Activated T-helper 2 cell treated with anti-CD3 and anti-CD28 coated beads, Interferon-gamma antibody, Interleukin-2, Interleukin-4, amounts not matched to agents 10 μg/mL and 5 μg/mL and 100 μg/mL, durations not matched to agents 14 hours and 24 hours and 36 hours (primary cell): Measurements from ENCODE around the gene UBB. TPM values are rescaled to one million over a fixed set of nuclear protein-coding genes. Genes with fewer than 3 reads are reported as not detected.

Experiments used
- DNase-seq: peaks from one replicate; pipeline ENCODE4 v3.0.0; 2021; ENCODE audit warnings: low spot score
- H3K27ac Mint-ChIP-seq: one replicate; pipeline ENCODE4 v1.8.0; 2021; ENCODE audit warnings: mixed read lengths
- H3K27me3 Mint-ChIP-seq: one replicate; pipeline ENCODE4 v1.8.0; 2021; ENCODE audit warnings: low read depth, mixed read lengths
- H3K36me3 Mint-ChIP-seq: one replicate; pipeline ENCODE4 v1.8.0; 2021; ENCODE audit warnings: low read depth, mixed read lengths
- H3K4me1 Mint-ChIP-seq: one replicate; pipeline ENCODE4 v1.8.0; 2021; ENCODE audit warnings: low read depth, mixed read lengths
- H3K4me3 Mint-ChIP-seq: one replicate; pipeline ENCODE4 v1.8.0; 2021; ENCODE audit warnings: low read depth, mild to moderate bottlenecking, moderate library complexity, mixed read lengths
- H3K9me3 Mint-ChIP-seq: one replicate; pipeline ENCODE4 v1.8.0; 2021; ENCODE audit warnings: mixed read lengths
- intact Hi-C: fragments of 100-400 bp; cut with micrococcal nuclease; formaldehyde crosslinking; loops from one replicate; pipeline ENCODE4 v1.15.1; 2023
- total RNA-seq: library from RNA; stranded (reverse); gene quantifications from 2 replicates; pipeline ENCODE4 v1.2.3, GENCODE V29; 2022

Gene UBB
- total RNA-seq = 1,784 and 1,798 TPM in 2 replicates

- H3K27me3 Mint-ChIP-seq = no peaks in the 10 kb centered on the region
- peak within 1 kb of the TSS; percentile 92 for H3K27ac Mint-ChIP-seq
- peak; percentile 95 for DNase-seq
- intact Hi-C loops = loop anchor here (1.0 to 5.0 kb wide), 5 partner anchors 35 to 382 kb away; partner anchors contain the start of genes TTC19 and ZSWIM7
- H3K4me3 Mint-ChIP-seq = peak within 1 kb of the TSS; percentile 96
- H3K36me3 Mint-ChIP-seq = peaks cover 38% of the 10 kb centered on the region
- no peaks in the 10 kb centered on the region for H3K9me3 Mint-ChIP-seq
- H3K4me1 Mint-ChIP-seq = peaks cover 30% of the 10 kb centered on the region
Observed at GRCh38 chr17:16380640-16381495, at the start of gene UBB. Gene UBB, plus strand, starts transcription at chr17:16381091. Its CDS starts 817 bp downstream, at chr17:16381908.

DNA sequence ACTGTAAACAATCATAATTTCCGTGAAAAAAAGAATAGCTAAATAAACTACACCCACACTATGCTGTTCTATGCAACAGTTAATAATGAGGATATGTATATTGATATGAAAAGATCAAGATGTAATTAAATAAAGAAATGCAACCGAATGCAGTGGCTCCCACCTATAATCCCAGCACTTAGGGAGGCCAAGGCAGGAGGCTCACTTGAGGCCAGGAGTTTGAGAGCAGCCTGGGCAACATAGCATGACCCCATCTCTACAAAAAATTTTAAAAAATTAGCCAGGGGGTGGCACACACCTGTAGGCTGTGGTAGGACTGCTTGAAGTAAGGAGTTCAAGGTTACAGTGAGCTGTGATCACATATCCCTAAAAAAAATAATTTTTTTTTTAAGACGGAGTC lies 42.5 kb upstream of the UBB start:
- H3K27ac Mint-ChIP-seq = no peak overlapping the region
- intact Hi-C loops = no loop called here
- H3K27me3 Mint-ChIP-seq = no peaks in the 10 kb centered on the region
- DNase-seq = no peak
- no peaks in the 10 kb centered on the region for H3K9me3 Mint-ChIP-seq
- no peaks in the 10 kb centered on the region for H3K4me1 Mint-ChIP-seq
- H3K36me3 Mint-ChIP-seq = peaks cover 12% of the 10 kb centered on the region
- H3K4me3 Mint-ChIP-seq = no peak overlapping the region

DNA sequence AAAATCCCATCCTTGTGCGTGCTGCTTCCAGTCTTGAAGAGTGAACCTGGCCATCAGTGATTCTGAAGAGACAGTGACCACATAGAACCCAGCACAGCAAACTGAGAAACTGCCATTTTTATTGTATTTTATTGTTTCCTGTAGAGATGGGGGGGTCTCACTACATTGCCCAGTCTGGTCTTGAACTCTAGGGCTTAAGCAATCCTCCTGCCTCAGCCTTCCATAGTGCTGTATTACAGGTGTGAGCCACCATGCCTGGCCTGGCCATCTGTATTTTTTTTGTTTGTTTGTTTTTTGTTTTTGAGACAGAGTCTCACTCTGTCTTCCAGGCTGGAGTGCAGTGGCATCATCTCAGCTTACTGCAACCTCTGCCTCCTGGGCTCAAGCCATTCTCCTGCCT lies 41.5 kb upstream of the UBB start:
- Mint-ChIP-seq H3K36me3 (peaks cover 21% of the 10 kb centered on the region), H3K27ac (no peak overlapping the region), H3K4me1 (no peaks in the 10 kb centered on the region), H3K4me3 (no peak overlapping the region), H3K9me3 (no peaks in the 10 kb centered on the region), H3K27me3 (no peaks in the 10 kb centered on the region)
- DNase-seq = no peak
- intact Hi-C loops = no loop called here

DNA sequence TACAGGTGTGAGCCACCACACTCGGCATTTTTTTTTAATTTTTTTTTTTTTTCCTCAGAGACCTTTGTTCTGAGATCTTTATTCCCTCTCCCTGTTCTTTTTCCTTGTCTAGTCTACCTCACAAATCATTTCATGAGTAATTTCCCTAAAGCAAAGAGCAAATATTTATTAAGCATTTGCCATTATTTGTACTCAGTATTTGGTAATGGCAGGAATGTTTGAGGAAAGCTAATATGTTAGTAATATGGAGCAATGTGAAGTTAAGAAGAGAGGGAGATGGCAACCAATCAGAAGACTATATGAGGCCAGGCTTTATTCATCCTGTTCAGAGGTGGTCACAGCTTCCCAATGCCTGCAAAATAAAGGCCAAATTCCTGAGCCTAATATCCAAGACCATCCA lies 40.9 kb upstream of the UBB start:
- DNase-seq = no peak
- intact Hi-C loops = no loop called here
- Mint-ChIP-seq H3K36me3 (peaks cover 22% of the 10 kb centered on the region), H3K27ac (no peak overlapping the region), H3K9me3 (no peaks in the 10 kb centered on the region), H3K4me1 (no peaks in the 10 kb centered on the region), H3K4me3 (no peak overlapping the region), H3K27me3 (no peaks in the 10 kb centered on the region)

DNA sequence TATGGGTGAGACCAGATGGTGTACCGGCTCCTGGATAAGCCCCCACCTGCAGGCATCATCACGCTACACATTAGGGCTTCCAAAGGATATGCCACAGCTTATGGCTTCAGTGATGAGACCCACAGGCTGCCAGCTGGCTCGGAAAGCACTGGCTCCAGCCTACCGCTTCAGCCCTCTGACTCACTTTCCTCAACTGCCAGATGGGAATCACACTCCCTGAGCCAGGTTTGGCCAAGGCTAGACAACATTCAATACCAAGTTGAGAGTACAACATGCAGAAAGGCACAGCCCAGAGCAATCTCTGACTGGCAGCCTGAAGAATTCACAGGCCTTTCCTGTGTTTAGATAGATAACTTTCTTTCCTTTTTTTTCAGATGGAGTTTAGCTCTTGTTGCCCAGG lies 37.9 kb upstream of the UBB start:
- no peak overlapping the region for H3K27ac Mint-ChIP-seq
- peaks cover 28% of the 10 kb centered on the region for H3K36me3 Mint-ChIP-seq
- intact Hi-C loops = no loop called here
- no peak for DNase-seq
- no peaks in the 10 kb centered on the region for H3K9me3 Mint-ChIP-seq
- H3K27me3 Mint-ChIP-seq = no peaks in the 10 kb centered on the region
- H3K4me1 Mint-ChIP-seq = no peaks in the 10 kb centered on the region
- no peak overlapping the region for H3K4me3 Mint-ChIP-seq

DNA sequence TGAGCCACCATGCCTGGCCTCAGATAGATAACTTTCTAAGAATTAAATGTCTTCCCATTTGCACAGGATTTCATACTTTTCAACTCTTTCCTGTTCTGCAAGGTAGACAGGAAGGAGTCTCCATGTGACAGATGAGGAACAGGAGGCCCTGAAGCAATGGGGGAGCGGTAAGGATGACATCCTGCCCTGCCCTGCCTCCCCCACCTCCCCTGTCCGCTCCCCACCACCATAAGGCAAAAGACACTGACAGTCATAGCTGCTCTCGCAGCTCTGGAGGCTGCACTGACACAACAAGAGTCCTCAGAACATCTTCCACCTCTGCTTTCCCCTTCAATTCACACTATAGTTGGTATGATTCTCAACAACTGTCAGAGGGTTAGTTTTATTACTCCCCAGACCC lies 37.3 kb upstream of the UBB start:
- H3K4me3 Mint-ChIP-seq = no peak overlapping the region
- no peak overlapping the region for H3K27ac Mint-ChIP-seq
- intact Hi-C loops = no loop called here
- no peaks in the 10 kb centered on the region for H3K27me3 Mint-ChIP-seq
- peaks cover 28% of the 10 kb centered on the region for H3K36me3 Mint-ChIP-seq
- H3K9me3 Mint-ChIP-seq = no peaks in the 10 kb centered on the region
- H3K4me1 Mint-ChIP-seq = no peaks in the 10 kb centered on the region
- no peak for DNase-seq

DNA sequence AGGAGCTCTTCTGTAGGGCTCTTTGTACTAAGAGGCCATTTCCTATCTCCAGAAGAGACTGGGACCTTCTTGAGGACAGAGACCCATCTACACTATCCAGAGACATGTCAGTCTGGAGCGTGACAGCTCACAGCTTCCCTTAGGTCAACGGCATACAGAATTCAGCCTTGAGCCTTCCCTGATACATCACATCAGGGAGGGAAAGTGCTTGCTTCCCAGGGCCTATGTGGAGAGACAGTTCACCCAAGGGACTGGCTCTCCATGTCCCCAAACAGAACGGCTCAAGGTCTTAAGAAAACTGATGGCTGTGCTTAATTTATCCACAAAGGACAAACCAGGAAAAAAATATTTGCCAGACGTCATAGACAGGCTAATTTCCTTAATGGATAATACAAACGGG lies 35.3 kb upstream of the UBB start:
- no peaks in the 10 kb centered on the region for H3K4me1 Mint-ChIP-seq
- peaks cover 38% of the 10 kb centered on the region for H3K36me3 Mint-ChIP-seq
- no peak overlapping the region for H3K27ac Mint-ChIP-seq
- no peak for DNase-seq
- H3K27me3 Mint-ChIP-seq = no peaks in the 10 kb centered on the region
- no peak overlapping the region for H3K4me3 Mint-ChIP-seq
- no peaks in the 10 kb centered on the region for H3K9me3 Mint-ChIP-seq
- intact Hi-C loops = no loop called here

DNA sequence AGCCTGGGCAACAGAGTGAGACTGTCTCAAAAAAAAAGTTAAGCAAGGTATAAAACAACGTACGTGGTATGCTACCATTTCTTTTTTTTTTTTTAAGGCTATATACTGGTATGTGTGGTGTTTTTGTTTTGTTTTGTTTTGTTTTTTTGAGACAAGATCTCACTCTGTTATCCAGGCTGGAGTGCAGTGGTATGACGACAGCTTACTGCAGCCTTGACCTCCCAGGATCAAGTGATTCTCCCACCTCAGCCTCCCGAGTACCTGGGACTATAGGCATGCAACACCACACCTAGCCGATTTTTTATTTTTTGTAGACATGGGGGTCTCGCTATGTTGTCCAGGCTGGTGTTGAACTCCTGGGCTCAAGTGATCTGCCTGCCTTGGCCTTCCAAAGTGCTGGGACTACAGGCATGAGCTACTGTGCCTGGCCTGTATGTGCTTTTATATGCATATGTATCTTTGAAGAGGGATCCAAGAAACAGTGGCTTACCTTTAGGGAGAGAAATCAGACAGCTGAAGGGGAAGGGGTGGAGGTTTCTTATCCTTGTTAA lies 34.1 kb upstream of the UBB start:
- Mint-ChIP-seq H3K36me3 (peaks cover 39% of the 10 kb centered on the region), H3K4me1 (peaks cover 6% of the 10 kb centered on the region), H3K4me3 (no peak overlapping the region), H3K27ac (no peak overlapping the region), H3K9me3 (no peaks in the 10 kb centered on the region), H3K27me3 (no peaks in the 10 kb centered on the region)
- no peak for DNase-seq
- intact Hi-C loops = no loop called here

DNA sequence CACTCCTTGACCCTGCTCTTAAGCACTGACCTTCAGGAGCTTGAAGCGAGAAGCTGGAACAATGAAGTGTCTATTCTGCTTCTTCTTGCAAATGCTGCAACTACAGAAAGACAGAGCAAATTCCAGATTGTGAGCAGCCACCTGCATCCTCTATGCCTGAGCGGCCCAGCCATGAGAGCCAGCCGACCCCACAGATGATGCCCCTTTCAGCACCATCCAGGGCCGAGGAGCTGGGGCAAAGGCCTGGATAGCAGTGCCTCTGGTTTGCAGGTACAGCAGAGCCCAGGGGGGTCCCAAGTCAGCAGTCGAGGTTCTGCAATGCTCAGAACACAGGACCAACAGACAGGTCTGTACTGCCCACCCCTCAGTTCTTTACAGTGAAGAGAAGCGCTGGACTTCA lies 32.3 kb upstream of the UBB start:
- Mint-ChIP-seq H3K27ac (no peak overlapping the region), H3K27me3 (peaks cover 1% of the 10 kb centered on the region), H3K36me3 (peaks cover 34% of the 10 kb centered on the region), H3K4me3 (no peak overlapping the region), H3K9me3 (no peaks in the 10 kb centered on the region), H3K4me1 (peaks cover 13% of the 10 kb centered on the region)
- intact Hi-C loops = no loop called here
- DNase-seq = no peak

- no peak overlapping the region for H3K4me3 Mint-ChIP-seq
- intact Hi-C loops = no loop called here
- peaks cover 27% of the 10 kb centered on the region for H3K36me3 Mint-ChIP-seq
- peaks cover 5% of the 10 kb centered on the region for H3K27me3 Mint-ChIP-seq
- DNase-seq = no peak
- no peaks in the 10 kb centered on the region for H3K9me3 Mint-ChIP-seq
- H3K27ac Mint-ChIP-seq = no peak overlapping the region
- peaks cover 17% of the 10 kb centered on the region for H3K4me1 Mint-ChIP-seq
Observed at GRCh38 chr17:16349431-16349830, 31.5 kb upstream of the UBB start.

- H3K27ac Mint-ChIP-seq = no peak overlapping the region
- H3K9me3 Mint-ChIP-seq = no peaks in the 10 kb centered on the region
- H3K27me3 Mint-ChIP-seq = peaks cover 9% of the 10 kb centered on the region
- H3K36me3 Mint-ChIP-seq = peaks cover 24% of the 10 kb centered on the region
- intact Hi-C loops = loop anchor here (2.0 to 10.0 kb wide), 2 partner anchors 65 to 137 kb away; partner anchors contain the start of genes NCOR1 and PIGL
- DNase-seq = no peak
- H3K4me3 Mint-ChIP-seq = peak overlapping the region; percentile 97
- H3K4me1 Mint-ChIP-seq = peaks cover 17% of the 10 kb centered on the region
Observed at GRCh38 chr17:16351831-16352230, 29.1 kb upstream of the UBB start.

- Mint-ChIP-seq H3K4me3 (peak overlapping the region; percentile 97), H3K9me3 (no peaks in the 10 kb centered on the region), H3K4me1 (peaks cover 17% of the 10 kb centered on the region), H3K27ac (peak overlapping the region; percentile 9), H3K27me3 (peaks cover 12% of the 10 kb centered on the region), H3K36me3 (peaks cover 23% of the 10 kb centered on the region)
- intact Hi-C loops = loop anchor here (2.0 to 10.0 kb wide), 2 partner anchors 65 to 137 kb away; partner anchors contain the start of genes NCOR1 and PIGL
- DNase-seq = peak; percentile 17
Observed at GRCh38 chr17:16352303-16352666, 28.6 kb upstream of the UBB start.

DNA sequence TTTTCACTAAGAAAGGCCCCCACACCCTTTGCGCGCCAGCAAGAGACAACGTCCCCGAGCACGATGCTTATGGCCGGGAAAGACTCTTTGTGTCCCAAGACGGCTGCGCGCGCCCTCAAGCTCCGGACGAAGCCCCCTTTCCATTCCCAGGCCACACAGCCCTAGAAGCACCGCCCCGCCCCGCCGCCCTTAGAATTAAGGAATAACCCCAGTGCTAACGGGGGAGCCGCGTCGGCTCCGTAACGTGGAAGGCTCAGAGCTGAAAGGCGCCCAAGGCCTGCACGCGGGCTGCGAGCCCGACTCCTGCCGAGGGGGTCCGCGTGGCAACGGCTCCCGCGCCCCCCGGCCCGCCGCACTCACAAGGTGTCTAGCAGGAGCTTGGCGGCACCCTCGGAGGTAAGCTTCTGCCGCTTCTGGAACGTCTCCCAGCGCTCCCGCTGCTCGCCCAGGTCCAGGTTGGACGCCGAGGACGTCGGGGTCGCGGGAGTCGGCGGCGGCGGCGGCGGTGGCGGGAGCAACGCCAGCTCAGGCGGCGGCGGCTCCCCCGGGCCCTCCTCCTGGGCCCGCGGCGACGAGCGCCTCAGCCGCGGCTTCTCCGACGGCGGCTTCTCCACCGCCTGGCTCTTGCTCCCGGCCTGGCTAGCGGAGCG lies 28.1 kb upstream of the UBB start:
- peak; percentile 10 for DNase-seq
- peak overlapping the region; percentile 97 for H3K4me3 Mint-ChIP-seq
- H3K36me3 Mint-ChIP-seq = peaks cover 20% of the 10 kb centered on the region
- H3K9me3 Mint-ChIP-seq = no peaks in the 10 kb centered on the region
- H3K27me3 Mint-ChIP-seq = peaks cover 12% of the 10 kb centered on the region
- intact Hi-C loops = loop anchor here (2.0 to 10.0 kb wide), 2 partner anchors 66 to 138 kb away; partner anchors contain the start of genes NCOR1 and PIGL
- peaks cover 17% of the 10 kb centered on the region for H3K4me1 Mint-ChIP-seq
- H3K27ac Mint-ChIP-seq = peak overlapping the region; percentile 71
